HEK293T (cell line): ENCODE measurements around the gene PRRC2B.

ENCODE experiments used
- CTCF ChIA-PET: fragments of 350-600 bp; formaldehyde crosslinking; extraction: SDS; loops from one replicate; lab custom pipeline; 2021; ENCODE audit warnings: antibody characterized with exemption, inconsistent platforms; lab: Yijun Ruan, JAX
- POLR2A ChIA-PET: fragments of 350-600 bp; formaldehyde crosslinking; extraction: SDS; loops from one replicate; lab custom pipeline; 2020; ENCODE audit warnings: antibody characterized with exemption, inconsistent platforms; lab: Yijun Ruan, JAX
- DNase-seq: peaks from one replicate; pipeline ENCODE4 v3.0.0; 2012; ENCODE audit warnings: mixed read lengths; ENCODE audit errors: extremely low spot score
- ARNT ChIP-seq: fragments of 450-650 bp; IDR thresholded peaks from 2 replicates; pipeline ENCODE4 v1.6.1; 2017; ENCODE audit warnings: mild to moderate bottlenecking
- BHLHE40 ChIP-seq: fragments of 450-650 bp; IDR thresholded peaks from 2 replicates; pipeline ENCODE4 v1.6.1; 2016; ENCODE audit warnings: mild to moderate bottlenecking, moderate library complexity, borderline replicate concordance
- CTBP1 ChIP-seq: fragments of 450-650 bp; IDR thresholded peaks from 2 replicates; pipeline ENCODE4 v1.6.1; 2016; ENCODE audit warnings: borderline replicate concordance
- ELF4 ChIP-seq: fragments of 450-650 bp; IDR thresholded peaks from 2 replicates; pipeline ENCODE4 v1.6.1; 2017; ENCODE audit warnings: antibody characterized with exemption
- FOXA1 ChIP-seq: fragments of 450-650 bp; IDR thresholded peaks from 2 replicates; pipeline ENCODE4 v1.6.1; 2016; ENCODE audit warnings: mild to moderate bottlenecking
- FOXK2 ChIP-seq: fragments of 450-650 bp; IDR thresholded peaks from 2 replicates; pipeline ENCODE4 v1.6.1; 2016; ENCODE audit warnings: mild to moderate bottlenecking
- FOXM1 ChIP-seq: fragments of 450-650 bp; IDR thresholded peaks from 2 replicates; pipeline ENCODE4 v1.6.1; 2017; ENCODE audit warnings: mild to moderate bottlenecking, borderline replicate concordance
- HDGF ChIP-seq: fragments of 450-650 bp; IDR thresholded peaks from 2 replicates; pipeline ENCODE4 v1.6.1; 2017; ENCODE audit warnings: antibody characterized with exemption, borderline replicate concordance
- L3MBTL2 ChIP-seq: fragments of 450-650 bp; conservative IDR thresholded peaks from 2 replicates; pipeline ENCODE4 v1.6.1; 2016; ENCODE audit warnings: mild to moderate bottlenecking
- LEF1 ChIP-seq: fragments of 450-650 bp; IDR thresholded peaks from 2 replicates; pipeline ENCODE4 v1.6.1; 2017; ENCODE audit warnings: mild to moderate bottlenecking, borderline replicate concordance
- NFRKB ChIP-seq: fragments of 450-650 bp; IDR thresholded peaks from 2 replicates; pipeline ENCODE4 v1.6.1; 2016; ENCODE audit warnings: mild to moderate bottlenecking, moderate library complexity
- SP1 ChIP-seq: fragments of 450-650 bp; IDR thresholded peaks from 2 replicates; pipeline ENCODE4 v1.6.1; 2017
- SUZ12 ChIP-seq: fragments of 450-650 bp; IDR thresholded peaks from 2 replicates; pipeline ENCODE4 v1.6.1; 2016; ENCODE audit warnings: mild to moderate bottlenecking
- TARDBP ChIP-seq: fragments of 450-650 bp; IDR thresholded peaks from 2 replicates; pipeline ENCODE4 v1.6.1; 2016
- ZNF384 ChIP-seq: fragments of 450-650 bp; IDR thresholded peaks from 2 replicates; pipeline ENCODE4 v1.6.1; 2016
- TF ChIP-seq, protein P1 (sequence below): fragments of 450-650 bp; IDR thresholded peaks from 2 replicates; pipeline ENCODE4 v1.6.1; 2016

PRRC2B gene

DNA sequence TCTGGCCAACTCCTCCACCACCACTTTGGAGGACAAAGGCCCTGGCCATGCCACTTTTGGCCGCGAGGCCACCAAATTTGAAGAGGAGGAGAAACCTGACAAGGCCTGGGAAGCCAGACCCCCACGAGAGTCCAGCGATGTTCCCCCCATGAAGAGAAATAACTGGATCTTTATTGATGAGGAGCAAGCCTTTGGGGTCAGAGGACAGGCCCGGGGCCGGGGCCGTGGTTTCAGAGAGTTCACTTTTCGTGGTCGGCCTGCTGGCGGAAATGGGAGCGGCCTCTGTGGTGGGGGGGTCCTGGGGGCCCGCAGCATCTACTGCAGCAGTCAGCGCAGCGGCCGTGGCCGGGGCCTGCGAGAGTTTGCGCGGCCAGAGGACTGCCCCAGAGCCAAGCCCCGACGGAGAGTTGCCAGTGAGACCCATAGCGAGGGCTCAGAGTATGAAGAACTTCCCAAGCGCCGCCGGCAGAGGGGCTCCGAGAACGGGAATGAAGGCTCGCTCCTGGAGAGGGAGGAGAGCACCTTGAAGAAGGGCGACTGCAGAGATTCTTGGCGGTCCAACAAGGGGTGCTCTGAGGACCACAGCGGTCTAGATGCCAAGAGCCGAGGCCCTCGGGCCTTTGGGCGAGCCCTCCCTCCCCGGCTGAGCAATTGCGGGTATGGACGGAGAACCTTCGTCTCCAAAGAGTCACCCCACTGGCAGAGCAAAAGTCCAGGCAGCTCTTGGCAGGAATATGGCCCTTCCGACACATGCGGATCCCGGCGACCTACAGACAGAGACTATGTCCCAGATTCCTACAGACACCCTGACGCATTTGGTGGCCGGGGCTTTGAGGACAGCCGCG is 81.4 kb downstream of the PRRC2B start:
- no peak for DNase-seq
- ChIA-PET POLR2A (interaction anchor here (1.7 kb wide), 1 partner anchor 102 kb away, joined by 3 read pairs; no protein-coding TSS in a partner anchor), CTCF (interaction anchor here (0.7 kb wide), 1 partner anchor 18 kb away, joined by 6 read pairs; no protein-coding TSS in a partner anchor)
- TF ChIP-seq ZNF384: no peak
- TF ChIP-seq SP1: no peak
- no peak for TF ChIP-seq CTBP1
- no peak for TF ChIP-seq FOXM1
- TF ChIP-seq SUZ12: no peak
- no peak for TF ChIP-seq ELF4
- TF ChIP-seq BHLHE40: no peak
- TF ChIP-seq TARDBP: no peak
- no peak for TF ChIP-seq ARNT
- no peak for TF ChIP-seq FOXK2
- no peak for TF ChIP-seq HDGF
- TF ChIP-seq LEF1: no peak
- TF ChIP-seq, protein P1, sequence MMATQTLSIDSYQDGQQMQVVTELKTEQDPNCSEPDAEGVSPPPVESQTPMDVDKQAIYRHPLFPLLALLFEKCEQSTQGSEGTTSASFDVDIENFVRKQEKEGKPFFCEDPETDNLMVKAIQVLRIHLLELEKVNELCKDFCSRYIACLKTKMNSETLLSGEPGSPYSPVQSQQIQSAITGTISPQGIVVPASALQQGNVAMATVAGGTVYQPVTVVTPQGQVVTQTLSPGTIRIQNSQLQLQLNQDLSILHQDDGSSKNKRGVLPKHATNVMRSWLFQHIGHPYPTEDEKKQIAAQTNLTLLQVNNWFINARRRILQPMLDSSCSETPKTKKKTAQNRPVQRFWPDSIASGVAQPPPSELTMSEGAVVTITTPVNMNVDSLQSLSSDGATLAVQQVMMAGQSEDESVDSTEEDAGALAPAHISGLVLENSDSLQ: no peak
- TF ChIP-seq FOXA1: no peak

DNA sequence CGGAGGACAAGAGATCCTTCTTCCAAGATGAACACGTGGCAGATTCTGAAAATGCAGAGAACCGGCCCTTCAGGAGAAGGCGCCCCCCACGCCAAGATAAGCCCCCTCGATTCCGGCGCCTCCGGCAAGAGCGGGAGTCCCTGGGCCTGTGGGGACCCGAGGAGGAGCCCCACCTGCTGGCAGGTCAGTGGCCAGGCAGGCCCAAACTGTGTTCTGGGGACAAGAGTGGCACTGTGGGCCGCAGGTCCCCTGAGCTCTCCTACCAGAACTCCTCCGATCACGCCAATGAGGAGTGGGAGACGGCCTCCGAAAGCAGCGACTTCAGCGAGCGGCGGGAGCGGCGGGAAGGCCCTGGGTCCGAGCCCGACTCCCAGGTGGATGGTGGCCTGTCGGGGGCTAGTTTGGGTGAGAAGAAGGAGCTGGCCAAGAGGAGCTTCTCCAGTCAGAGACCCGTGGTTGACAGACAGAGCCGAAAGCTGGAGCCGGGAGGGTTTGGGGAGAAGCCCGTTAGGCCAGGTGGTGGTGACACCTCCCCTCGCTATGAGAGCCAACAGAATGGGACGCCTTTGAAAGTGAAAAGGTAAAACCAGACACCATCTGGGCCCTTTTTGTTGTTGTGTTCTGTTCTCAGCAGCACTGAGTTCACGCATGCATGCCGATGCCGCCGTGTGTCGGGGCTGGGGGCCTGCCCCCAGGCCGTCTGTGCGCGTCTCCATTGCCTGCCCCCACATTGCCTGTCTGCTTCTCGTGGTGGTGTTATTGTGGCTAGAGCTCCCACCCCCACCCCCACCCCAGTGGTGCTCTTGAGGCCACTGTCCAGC is 82.3 kb downstream of the PRRC2B start:
- CTCF ChIA-PET: interaction anchor here (0.7 kb wide), 1 partner anchor 18 kb away, joined by 6 read pairs; no protein-coding TSS in a partner anchor
- no peak for TF ChIP-seq BHLHE40
- no peak for TF ChIP-seq FOXA1
- no peak for TF ChIP-seq HDGF
- no peak for TF ChIP-seq NFRKB
- TF ChIP-seq FOXK2: no peak
- no peak for TF ChIP-seq ARNT
- no peak for TF ChIP-seq ZNF384
- TF ChIP-seq SP1: no peak
- POLR2A ChIA-PET: no interaction called here

GRCh38 chr9:131476777-131477345 is 83.0 kb downstream of the PRRC2B start:
- ChIA-PET CTCF (no interaction called here), POLR2A (no interaction called here)
- DNase-seq: no peak
- TF ChIP-seq SP1 (no peak), L3MBTL2 (no peak), HDGF (no peak)

More for the DNA sequence above, 82.3 kb downstream of the PRRC2B start:
- no peak for DNase-seq

DNA sequence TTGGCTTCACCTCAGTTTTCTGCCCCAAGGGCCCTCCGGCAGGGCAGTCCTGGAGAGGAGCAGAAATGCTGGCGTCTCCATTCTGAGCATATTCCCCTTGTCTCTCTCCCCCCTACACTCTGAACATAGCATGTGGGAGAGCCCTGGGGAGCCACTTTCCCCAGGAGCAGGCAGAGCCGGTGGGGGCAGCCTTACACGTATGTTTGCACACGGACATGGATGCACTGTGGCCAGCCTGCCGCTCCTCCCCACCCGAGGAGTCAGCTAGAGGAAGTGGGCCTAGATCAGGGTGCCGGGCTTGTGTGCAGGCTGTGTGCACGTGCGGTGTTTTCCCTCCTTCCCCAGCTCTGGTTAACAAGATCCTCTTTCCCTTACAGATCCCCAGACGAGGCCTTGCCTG is 83.5 kb downstream of the PRRC2B start:
- no peak for DNase-seq
- CTCF ChIA-PET: interaction anchor here (0.6 to 1.1 kb wide), 3 partner anchors 29 to 97 kb away, joined by 3 to 4 read pairs (median 3); no protein-coding TSS in a partner anchor

DNA sequence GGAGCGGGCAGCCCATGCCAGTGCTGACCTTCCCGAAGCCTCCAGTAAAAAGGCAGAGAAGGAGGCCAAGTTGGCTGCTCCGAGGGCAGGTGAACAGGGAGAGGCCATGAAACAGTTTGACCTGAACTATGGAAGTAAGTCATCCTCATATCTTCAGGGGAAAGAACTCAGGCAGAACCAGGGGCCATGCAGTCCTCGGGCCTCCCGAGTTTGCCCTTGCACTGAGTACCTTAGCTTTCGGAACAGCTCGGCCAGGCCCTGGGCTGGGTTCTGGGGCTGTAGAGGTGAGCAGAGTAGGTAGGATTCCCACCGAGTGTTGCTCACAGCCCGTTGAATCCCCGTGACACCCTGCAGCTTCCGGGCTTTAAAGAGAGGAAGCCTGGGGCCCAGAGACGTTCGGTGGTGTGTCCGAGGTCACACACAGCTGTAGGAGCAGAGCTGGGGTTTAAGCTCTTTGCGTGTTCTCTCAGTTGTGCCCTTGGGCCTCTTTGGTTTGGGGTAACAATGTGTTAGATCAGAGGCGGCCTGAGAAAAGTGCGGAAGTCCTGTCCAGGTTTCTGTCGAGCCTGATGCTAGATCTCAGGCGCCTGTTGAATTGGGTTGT is 84.0 kb downstream of the PRRC2B start:
- CTCF ChIA-PET: interaction anchor here (0.6 to 1.1 kb wide), 4 partner anchors 17 to 98 kb away, joined by 3 to 4 read pairs (median 3); no protein-coding TSS in a partner anchor
- TF ChIP-seq FOXK2 (no peak), ARNT (no peak), NFRKB (no peak), ZNF384 (no peak), SP1 (no peak), ELF4 (no peak), L3MBTL2 (no peak), LEF1 (no peak), BHLHE40 (no peak), FOXM1 (no peak), TARDBP (no peak), CTBP1 (no peak), SUZ12 (no peak), HDGF (no peak), FOXA1 (no peak)
- TF ChIP-seq, protein P1: no peak
- POLR2A ChIA-PET: no interaction called here

More for the DNA sequence above, 83.5 kb downstream of the PRRC2B start:
- no peak for TF ChIP-seq TARDBP
- TF ChIP-seq FOXK2: no peak
- TF ChIP-seq, protein P1: no peak
- TF ChIP-seq BHLHE40: no peak
- TF ChIP-seq CTBP1: no peak
- no peak for TF ChIP-seq SP1
- no peak for TF ChIP-seq ZNF384
- TF ChIP-seq NFRKB: no peak
- no peak for TF ChIP-seq FOXM1
- TF ChIP-seq L3MBTL2: no peak
- no peak for TF ChIP-seq SUZ12
- TF ChIP-seq ARNT: no peak
- POLR2A ChIA-PET: no interaction called here

More for the DNA sequence above, 84.0 kb downstream of the PRRC2B start:
- no peak for DNase-seq
